ENCODE measurements around the gene NAALADL1. TPM values are rescaled to one million over a fixed set of nuclear protein-coding genes. Genes with fewer than 3 reads are reported as not detected.

Gene NAALADL1
- total and polyA plus RNA-seq, 9 of the 15 experiments (the other 6 are each of a cell fraction or from before 2014, with no cell fraction given), result 0.06 to 0.72 (median 0.22) TPM; not detected in 4

DNA sequence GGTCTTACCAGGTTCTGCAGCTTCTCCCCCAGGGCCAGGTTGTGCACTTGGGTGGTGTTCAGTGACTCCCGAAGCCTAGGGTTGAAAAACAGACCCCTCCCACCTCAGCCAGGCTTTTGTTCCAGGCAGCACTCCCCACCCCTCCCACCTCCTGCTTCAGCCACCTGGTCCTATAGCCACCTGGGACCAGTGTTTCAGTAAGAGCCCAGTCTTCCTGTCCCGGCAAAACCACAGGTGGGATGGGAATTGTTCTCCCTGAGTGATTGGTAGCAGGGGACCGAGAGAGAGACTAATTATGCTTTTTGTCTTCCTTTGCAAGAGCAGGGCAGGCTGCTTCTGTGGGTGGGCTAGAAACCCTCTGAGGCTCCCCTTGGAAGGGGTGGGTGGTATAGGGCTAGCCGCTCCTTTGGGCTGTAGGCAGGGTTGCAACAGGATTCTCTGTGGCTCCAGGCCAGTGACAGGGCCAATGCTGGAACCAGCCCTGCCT is 8.5 kb upstream of the NAALADL1 start (continued):
- TF ChIP-seq, protein P1, sequence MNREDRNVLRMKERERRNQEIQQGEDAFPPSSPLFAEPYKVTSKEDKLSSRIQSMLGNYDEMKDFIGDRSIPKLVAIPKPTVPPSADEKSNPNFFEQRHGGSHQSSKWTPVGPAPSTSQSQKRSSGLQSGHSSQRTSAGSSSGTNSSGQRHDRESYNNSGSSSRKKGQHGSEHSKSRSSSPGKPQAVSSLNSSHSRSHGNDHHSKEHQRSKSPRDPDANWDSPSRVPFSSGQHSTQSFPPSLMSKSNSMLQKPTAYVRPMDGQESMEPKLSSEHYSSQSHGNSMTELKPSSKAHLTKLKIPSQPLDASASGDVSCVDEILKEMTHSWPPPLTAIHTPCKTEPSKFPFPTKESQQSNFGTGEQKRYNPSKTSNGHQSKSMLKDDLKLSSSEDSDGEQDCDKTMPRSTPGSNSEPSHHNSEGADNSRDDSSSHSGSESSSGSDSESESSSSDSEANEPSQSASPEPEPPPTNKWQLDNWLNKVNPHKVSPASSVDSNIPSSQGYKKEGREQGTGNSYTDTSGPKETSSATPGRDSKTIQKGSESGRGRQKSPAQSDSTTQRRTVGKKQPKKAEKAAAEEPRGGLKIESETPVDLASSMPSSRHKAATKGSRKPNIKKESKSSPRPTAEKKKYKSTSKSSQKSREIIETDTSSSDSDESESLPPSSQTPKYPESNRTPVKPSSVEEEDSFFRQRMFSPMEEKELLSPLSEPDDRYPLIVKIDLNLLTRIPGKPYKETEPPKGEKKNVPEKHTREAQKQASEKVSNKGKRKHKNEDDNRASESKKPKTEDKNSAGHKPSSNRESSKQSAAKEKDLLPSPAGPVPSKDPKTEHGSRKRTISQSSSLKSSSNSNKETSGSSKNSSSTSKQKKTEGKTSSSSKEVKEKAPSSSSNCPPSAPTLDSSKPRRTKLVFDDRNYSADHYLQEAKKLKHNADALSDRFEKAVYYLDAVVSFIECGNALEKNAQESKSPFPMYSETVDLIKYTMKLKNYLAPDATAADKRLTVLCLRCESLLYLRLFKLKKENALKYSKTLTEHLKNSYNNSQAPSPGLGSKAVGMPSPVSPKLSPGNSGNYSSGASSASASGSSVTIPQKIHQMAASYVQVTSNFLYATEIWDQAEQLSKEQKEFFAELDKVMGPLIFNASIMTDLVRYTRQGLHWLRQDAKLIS (CRISPR knock-in tag; IDR thresholded peaks at IDR 0.05), result no peak
- TF ChIP-seq ZNF551 (CRISPR knock-in tag; IDR thresholded peaks at IDR 0.05), result no peak
- TF ChIP-seq SRSF9 (IDR thresholded peaks at IDR 0.05; ENCODE audit: borderline replicate concordance, low read depth, low read length), result no peak
- TF ChIP-seq, protein P2, sequence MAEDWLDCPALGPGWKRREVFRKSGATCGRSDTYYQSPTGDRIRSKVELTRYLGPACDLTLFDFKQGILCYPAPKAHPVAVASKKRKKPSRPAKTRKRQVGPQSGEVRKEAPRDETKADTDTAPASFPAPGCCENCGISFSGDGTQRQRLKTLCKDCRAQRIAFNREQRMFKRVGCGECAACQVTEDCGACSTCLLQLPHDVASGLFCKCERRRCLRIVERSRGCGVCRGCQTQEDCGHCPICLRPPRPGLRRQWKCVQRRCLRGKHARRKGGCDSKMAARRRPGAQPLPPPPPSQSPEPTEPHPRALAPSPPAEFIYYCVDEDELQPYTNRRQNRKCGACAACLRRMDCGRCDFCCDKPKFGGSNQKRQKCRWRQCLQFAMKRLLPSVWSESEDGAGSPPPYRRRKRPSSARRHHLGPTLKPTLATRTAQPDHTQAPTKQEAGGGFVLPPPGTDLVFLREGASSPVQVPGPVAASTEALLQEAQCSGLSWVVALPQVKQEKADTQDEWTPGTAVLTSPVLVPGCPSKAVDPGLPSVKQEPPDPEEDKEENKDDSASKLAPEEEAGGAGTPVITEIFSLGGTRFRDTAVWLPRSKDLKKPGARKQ (CRISPR knock-in tag; IDR thresholded peaks at IDR 0.05), result no peak
- TF ChIP-seq CHCHD3 (CRISPR knock-in tag; IDR thresholded peaks at IDR 0.05), result no peak
- TF ChIP-seq MTF1 (CRISPR knock-in tag; IDR thresholded peaks at IDR 0.05; ENCODE audit: borderline replicate concordance), result no peak

All from K562 (cell line).